ENCODE results near the gene TYW3.

TYW3 gene

GRCh38 chr1:74799119-74799657, 66.2 kb downstream of the TYW3 start:
- DNase-seq = no peak

- DNase-seq = no peak
These were observed 78.7 kb downstream of the TYW3 start for GRCh38 chr1:74811436-74812179.

- DNase-seq = no peak
These were observed 79.2 kb downstream of the TYW3 start for GRCh38 chr1:74812180-74812541.
